Stimulated activated CD8-positive, alpha-beta memory T cell treated with anti-CD3 and anti-CD28 coated beads, Interleukin-12 subunit alpha, Interleukin-12 subunit beta, amount 100 ng/mL, for 4 hours (primary cell): Measurements from ENCODE around the gene MNAT1.
"Not testable (repeated sequence)": the region's sequence is repeated elsewhere in the genome, so short reads cannot be mapped to it uniquely, and the experiment has no call there.

Source experiments
- DNase-seq: peaks from one replicate; pipeline ENCODE4 v3.0.0-alpha.2; 2020; ENCODE audit warnings: low read depth

The MNAT1 gene

DNA sequence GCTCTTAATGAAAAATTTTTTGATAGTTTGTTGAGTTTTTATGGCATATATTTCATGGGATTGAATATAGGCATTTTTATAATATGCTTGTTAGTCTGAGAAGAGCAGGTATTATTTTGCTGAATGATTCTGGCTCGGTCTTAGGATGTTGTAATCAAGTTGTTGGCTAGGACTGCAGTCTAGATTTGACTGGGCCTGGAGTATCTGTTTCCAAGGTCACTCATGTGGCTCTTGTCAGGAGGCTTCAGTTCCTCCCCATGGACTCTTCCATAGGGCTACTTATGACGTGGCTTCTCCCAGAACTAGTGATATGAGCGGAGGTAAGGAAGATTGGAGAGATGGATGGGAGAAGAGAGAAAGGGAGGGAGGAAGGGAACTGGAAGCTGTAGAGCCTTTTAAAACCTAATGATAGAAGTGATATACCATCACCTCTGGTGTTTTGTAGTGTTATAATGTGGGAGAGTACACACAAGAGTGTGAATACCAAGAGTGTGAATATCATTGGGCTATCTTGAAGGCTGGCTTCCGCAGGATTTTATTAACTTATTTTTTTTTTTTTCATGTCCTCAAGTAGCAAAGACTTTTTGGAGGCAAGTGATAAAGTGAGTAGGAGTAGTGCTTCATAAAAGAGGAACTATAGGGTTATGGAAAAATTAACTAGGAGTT, 4.4 kb downstream of the MNAT1 start:
- no peak for DNase-seq

DNA sequence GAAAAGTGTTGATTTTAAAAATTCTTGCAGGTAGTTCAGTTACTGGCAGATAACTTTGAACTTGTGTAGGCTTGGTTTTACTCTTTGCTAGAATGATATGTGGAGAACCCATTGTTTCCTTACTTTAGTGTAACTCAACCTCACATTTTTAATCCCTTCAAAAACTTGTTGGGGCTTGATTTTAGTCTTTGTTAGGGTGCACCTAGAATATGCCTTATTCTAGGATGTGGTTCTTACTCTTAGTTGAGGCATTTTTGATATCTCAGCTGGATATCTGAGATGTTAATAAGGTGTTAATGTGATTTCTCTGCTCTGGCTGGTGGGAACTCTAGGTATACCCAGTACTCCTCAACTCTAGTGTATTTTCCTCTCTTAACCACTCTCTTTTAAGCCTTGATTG, 10.0 kb downstream of the MNAT1 start:
- DNase-seq = no peak

DNA sequence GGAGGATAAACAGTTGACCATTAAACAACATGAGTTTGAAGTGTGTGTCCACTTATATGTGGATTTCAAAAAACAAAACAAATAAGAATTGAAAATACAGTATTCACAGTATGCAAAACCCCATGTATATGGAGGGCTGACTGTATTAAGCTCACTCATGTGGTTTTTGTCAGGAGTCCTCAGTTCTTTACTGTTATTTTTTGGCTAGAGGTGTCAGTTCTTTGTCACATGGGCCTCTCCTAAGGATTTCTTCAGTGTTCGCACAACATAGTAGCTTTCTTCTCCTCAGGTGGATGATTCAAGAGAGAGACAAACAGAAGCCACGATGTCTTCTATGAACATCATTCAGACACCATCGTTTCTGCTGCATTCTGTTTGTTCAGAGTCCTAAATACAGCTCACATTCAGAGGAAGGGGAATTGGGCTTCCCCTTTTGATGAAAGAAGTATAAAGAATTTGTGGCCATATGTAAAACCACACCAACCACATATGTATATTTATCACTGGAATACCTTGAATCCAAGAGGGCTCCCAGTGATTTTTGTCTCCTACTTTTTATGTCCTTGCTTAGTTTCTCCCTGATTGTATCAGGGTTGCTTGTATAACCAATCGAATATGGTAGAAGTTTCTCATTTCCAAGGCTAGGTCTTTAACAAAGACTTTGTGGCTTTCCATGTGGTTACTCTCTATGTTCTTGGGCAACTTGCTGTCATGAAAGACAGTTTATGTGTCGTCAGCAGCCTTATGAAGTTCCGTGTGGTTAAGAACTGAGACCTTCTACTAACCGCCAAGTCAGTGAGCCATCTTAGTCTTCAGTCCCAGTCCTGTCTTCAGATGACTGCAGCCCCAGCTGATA, 18.9 kb downstream of the MNAT1 start:
- DNase-seq = peak; percentile 23

DNA sequence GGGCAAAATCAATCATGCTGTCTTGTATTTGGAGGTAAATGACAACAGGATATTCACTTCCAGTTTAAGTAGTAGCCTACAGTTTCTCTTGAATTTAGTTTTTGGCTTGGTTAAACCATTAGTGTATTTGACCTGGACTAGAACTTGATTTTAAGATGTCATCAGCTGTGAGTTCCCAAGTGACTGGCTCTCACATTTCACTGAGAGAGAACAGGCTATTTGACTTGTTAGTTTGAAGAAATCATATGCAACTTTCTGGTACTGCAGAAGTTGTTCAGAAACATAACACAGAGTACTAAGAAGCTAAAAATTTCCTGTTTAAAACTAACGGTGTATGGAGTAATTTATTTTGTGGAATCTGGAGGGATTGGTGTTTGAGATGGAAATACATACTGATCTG, 22.3 kb downstream of the MNAT1 start:
- DNase-seq = no peak

DNA sequence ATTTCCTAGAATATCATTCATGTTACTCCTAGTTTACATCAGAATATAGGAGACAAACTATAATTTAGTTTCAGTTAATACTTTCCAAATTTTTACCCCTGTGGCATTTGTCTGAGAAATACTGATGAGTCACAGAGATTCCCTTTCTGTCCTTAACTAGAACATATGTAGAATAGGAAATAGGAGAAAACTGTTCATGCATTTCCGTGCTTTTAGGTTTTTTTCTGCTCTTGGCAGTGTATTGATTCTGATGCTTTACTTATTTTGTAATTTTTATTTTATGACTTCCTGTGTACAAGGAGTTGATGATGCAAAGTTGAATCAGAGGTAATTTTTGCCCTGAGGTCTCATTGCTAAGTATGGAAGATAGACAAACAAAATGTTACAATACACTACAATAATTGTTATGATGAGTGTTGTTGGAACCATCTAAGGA, 23.0 kb downstream of the MNAT1 start:
- no peak for DNase-seq

DNA sequence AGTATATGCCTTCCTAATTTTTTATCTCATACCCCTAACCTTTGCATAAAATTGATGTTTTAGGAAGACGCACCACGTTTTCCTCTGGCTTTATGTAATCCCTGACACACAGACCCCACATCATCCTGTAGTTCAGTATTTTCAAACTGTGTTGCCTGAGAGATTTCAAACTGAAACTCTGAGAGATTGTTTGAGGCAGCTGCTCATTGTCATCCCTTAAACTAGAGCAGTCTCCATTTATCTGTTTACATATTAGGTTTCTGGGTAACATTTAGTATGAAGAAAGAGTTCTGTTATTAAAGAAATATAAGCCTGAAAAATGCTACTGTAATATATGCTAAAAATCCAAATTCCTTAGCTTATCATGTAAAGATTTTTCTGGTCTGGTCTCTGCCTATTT, 24.3 kb downstream of the MNAT1 start:
- no peak for DNase-seq

DNA sequence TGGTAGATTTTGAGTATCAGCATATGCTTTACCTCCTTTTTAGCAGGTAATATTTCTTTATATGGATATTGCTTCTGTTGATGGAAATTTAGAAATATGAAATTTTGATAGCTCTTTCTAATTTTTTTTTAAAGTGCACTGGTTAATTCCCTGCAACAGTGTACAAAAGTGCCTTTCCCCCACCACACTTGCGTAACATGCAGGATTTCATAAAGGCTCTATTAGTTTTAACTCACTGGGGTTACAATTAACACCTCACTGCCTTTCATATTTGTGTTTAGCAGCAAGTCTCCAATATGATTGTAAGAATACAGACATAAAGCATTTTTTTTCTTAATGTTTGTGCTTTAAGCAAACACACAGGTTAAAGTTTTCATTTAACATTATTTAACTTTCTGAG, 25.6 kb downstream of the MNAT1 start:
- DNase-seq = no peak

DNA sequence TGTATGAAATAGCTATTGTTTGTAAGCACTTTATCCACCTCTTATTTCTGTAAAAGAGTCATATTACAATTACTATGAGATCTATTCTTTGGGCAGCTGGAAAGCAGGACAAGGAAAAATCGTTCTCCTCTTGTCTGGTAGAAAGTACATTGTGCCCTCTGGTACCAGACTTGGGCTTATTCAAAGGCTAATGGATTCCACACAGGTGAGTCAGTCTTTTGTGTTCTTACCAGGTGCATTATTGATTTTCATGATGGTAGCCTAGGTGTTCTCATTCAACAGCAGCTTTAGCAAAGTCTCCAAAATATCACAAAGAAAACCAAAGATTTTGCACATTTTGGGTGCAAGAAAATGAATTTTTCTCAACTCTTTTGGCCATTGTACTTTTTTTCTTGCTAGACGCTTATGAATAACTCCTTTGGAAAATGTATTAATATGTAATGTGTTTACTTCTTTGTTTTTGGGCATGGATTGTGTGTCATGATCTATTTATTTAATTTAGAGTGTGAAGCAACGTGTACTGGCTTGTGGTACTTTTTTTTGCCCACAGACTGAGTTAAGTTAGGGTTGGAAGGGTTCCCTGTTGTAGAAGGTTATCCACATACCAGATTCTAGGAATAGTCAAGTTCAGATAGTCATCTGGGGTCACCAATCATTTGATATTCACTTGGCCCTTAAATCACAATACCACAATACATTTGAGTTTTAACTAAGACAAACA, 26.2 kb downstream of the MNAT1 start:
- DNase-seq = no peak

DNA sequence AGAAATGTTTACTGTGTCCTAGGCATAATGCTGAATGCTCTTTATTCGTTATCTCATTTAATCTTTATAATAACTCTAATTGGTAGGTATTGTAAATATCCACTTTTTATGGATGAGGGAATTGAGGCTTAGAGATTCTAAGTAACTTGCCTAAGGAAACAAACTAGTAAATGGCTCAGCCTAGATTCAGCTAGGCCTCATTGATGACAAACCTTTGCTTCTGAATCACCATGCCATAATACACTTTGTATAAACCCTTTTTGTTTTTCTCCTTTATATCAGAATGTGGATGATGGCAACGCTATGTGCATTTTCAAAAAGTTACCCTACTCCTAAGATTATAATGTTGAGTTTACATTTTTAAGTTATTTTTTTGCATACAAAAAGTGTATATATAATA, 34.0 kb downstream of the MNAT1 start:
- no peak for DNase-seq

DNA sequence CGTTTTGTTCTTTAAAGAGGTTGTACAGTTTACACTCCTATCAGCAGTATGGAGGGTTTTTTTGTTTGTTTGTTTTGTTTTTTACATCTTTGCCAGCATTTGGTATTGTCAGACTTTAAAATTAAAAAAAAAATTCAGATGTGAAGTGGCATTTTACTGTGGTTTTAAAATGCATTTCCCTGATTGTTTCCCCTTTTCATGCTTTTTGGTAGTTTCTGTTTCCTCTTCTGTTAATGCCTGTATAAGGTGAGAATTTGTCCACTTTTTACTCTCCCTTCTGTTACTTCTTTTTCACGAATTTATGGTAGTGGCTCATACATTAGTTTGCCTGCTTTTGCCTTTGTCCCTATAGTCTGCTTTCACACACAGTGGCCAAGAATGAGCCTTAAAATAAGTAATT, 36.6 kb downstream of the MNAT1 start:
- DNase-seq = no peak

DNA sequence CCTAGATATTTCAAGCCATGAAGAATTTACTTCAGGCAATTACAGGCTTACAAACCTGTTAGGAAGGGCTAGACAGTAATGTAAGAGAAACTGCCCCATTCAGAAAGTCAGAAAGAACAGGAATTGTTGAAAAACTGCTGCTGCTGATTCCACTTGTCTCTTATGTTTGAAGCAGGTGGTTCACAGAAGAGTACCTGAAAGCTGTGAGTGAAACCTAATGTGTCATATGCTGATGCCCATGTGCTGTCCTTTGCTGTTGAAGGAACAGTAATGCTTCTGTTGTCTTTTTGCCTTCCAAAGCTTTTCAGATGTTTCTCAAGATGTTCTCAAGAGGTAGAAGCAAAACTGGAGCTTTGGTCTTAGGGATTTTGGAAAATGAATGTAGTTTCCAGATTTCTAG, 39.0 kb downstream of the MNAT1 start:
- no peak for DNase-seq

DNA sequence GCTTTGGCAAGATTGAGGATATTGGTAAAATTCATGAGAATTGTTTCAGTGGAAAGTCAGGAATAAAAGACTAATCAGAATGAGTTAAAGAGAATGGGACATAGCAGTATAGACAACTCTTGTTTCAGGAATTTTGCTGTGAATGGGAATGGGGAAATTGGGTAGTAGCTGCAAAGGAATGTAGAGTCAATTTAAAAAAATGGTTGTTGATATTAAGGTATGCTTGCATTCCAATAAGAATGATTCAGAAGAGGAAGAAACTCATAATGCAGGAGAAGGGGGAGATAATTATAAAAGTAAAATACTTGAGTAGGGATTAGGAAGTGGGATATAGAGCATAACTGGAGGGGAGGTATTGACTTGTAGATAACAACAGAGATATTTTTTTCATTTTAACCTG, 40.7 kb downstream of the MNAT1 start:
- no peak for DNase-seq

DNA sequence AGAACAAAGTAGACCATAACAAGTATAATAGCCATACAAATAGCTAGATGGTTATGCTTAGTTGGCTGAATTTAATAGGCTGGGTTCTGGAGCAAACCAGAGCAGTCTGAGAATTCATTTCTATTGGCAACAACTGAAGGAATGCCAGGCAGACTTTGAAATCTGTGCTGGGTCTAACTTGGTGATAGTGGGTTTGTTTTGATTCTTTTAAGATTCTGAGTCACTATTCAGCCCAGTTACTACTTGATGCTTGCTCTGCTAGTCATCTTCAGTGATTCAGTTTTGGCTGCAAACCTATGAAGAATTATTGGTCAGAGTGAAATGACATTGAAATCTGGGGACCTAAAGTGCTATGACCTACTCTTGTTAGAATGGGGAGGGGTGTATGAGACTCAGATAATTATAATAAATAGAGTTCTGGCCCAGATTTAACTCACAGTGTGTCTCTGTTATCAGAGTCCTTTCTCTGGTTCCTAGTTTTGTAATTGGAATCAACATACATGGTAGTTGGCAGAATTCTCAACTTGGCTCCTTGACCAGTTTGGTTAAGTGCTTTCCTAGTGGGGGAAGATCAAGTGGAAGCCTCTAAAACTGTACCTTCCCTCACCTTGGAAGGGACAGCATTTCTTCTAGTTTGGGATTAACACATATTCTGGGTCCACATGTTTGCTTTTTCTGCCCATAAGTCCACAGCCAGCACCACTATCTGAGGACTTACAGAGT, 43.5 kb downstream of the MNAT1 start:
- no peak for DNase-seq

DNA sequence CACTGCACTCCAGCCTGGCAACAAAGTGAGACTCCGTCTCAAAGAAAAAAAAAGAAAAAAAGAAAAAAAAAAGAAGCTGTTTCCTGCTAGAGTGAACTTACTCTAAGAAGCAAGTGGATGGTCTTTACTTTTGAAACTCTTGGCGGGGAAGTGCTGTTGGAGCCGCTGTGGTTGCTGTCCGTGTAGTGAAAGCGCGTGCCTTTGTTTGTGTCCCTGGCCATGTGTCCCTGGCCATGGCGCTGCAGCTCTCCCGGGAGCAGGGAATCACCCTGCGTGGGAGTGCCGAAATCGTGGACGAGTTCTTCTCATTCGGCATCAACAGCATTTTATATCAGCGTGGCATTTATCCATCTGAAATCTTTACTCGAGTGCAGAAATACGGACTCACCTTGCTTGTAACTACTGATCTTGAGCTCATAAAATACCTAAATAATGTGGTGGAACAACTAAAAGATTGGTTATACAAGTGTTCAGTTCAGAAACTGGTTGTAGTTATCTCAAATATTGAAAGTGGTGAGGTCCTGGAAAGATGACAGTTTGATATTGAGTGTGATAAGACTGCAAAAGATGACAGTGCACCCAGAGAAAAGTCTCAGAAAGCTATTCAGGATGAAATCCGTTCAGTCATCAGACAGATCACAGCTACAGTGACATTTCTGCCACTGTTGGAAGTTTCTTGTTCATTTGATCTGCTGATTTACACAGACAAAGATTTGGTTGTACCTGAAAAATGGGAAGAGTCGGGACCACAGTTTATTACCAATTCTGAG, 45.4 kb downstream of the MNAT1 start:
- not testable (repeated sequence) for DNase-seq

DNA sequence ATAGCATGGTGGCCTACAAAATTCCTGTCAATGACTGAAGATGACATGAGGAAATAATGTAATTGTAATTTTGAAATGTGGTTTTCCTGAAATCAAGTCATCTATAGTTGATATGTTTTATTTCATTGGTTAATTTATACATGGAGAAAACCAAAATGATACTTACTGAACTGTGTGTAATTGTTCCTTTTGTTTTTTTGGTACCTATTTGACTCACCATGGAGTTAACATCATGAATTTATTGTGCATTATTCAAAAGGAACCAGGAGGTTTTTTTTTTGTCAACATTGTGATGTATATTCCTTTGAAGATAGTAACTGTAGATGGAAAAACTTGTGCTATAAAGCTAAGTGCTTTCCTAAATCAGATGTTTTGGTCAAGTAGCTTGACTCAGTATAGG, 46.0 kb downstream of the MNAT1 start:
- not testable (repeated sequence) for DNase-seq

DNA sequence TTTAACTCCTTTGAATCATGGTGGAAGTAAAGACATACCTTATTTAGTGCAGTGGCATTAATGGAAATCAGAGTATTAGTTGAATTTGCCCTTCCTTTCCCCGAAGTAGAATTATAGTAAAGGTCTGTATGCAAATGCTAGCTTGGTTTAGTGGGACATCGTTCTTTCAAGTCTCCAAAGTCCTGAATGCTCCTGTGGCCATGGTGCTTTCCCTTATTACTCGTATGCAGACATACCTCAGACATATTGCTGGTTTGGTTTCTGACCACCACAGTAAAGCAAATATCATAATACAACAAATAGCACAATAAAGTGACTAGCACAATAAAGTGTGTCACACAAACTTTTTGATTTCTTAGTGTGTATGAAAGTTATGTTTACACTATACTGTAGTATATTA, 52.3 kb downstream of the MNAT1 start:
- no peak for DNase-seq

DNA sequence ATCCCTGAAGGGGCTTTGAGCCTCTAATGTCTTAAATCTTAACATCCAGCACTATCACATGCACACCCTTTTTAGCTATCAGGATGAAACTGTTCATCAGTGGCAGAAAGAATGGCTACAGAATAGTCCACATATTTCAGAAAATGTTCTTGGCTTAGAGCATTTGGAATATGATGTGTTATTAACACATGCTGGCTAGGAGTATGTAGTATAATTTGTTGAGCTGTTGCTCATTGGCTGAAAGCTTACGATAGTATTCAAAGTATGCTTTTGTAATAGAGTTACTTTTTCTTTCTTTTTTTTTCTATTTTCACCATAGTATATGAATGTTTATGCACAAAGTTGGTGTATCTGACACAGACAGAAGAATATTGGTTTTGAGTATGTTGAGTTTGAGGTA, 55.1 kb downstream of the MNAT1 start:
- no peak for DNase-seq

DNA sequence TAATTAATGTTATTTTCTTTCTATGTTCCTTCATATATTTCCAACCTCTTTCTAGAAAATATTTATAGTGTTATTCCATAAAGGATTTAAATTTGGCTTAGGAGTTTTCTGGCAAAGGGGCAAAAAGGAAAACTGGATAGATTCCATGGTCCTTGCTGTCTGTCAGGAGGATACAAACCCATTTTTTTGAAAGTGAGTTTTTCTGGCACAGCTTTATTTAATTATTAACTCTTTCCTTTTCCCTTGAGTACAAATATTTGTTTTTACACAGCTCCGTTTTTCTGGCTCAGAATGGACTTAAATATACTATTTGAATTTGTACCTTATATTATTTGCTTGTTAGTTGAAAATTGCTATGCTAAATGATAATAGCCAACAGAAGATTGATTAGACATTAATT, 56.3 kb downstream of the MNAT1 start:
- no peak for DNase-seq

DNA sequence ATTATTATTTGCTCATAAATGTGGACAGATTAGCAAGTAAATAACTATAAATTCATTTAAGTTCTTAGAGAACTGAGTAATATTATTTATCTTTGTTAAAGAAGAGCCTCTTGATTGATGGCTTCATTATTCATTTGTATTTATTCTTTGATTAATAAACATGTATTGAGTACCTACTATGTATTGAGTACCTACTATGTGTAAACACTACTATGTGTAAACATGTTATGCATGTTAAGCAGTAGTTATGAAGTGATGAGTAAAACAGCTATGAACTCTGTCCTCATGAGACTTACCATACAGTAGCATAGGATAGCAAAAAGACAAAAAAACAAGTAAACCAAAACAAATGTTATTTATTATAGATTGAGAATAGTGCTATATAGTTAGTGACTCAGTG, 61.9 kb downstream of the MNAT1 start:
- DNase-seq = no peak

DNA sequence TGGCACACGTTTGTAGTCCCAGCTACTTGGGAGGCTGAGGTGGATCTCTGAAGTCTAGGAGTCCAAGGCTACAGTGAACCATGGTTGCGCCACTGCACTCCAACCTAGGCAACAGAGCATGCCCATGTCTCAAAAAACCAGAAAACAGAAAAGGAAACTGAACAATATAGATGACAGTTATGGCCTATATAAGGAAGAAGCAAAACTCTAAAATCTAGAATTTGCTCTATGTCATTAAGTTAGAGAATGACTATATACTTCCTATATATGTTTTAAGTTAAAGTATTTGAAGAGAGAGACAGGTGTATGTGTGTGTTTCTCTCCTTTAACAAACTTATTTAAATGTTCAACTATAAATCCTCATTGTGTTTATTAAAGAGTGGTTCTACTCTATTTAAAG, 65.8 kb downstream of the MNAT1 start:
- no peak for DNase-seq

DNA sequence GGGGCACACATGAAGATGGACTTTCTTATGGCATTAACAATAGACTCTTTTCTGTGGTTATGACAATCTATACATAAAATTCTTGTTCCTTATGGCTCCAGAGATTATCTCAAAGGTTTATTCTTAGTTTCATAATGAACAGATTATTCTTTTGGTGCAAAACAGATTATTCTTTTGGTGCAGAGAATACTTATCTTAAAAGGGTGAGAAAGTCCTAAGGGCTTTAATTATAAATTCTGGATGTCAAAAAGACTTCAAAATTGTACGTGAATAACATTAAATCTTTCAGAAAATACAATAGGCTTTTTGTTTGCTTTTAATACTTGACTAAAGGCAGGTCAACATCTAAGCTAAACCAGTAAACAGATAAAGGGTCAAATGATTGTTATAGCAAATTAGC, 69.3 kb downstream of the MNAT1 start:
- DNase-seq = no peak
